HepG2 (cell line): Measurements from ENCODE around the gene UNC93A. TPM values are rescaled to one million over a fixed set of nuclear protein-coding genes. Genes with fewer than 3 reads are reported as not detected.

ENCODE experiments used
- ARID3A ChIP-seq: IDR thresholded peaks from 2 replicates; pipeline ENCODE4 v1.6.1; 2012; ENCODE audit warnings: low read depth, low read length, improper control_type of control experiment
- ATM ChIP-seq: fragments of 450-650 bp; IDR thresholded peaks from 2 replicates; pipeline ENCODE4 v1.7.1; 2017; ENCODE audit warnings: mild to moderate bottlenecking, borderline replicate concordance
- CAMTA2 ChIP-seq: sonication (generic); formaldehyde crosslinking; IDR thresholded peaks from 2 replicates; pipeline ENCODE4 v1.4.0; 2020; ENCODE audit warnings: mild to moderate bottlenecking, missing genetic modification reagents, borderline replicate concordance
- ETV6 ChIP-seq: sonication (generic); formaldehyde crosslinking; conservative IDR thresholded peaks from 2 replicates; pipeline ENCODE4 v1.4.0; 2020; ENCODE audit warnings: missing genetic modification reagents
- MTF1 ChIP-seq: sonication (generic); formaldehyde crosslinking; IDR thresholded peaks from 2 replicates; pipeline ENCODE4 v1.5.0; 2020; ENCODE audit warnings: missing genetic modification reagents
- NFE2L1 ChIP-seq: sonication (generic); formaldehyde crosslinking; IDR thresholded peaks from 2 replicates; pipeline ENCODE4 v1.4.0; 2020; ENCODE audit warnings: missing genetic modification reagents, mild to moderate bottlenecking, borderline replicate concordance
- ONECUT2 ChIP-seq: sonication (generic); formaldehyde crosslinking; IDR thresholded peaks from 2 replicates; pipeline ENCODE4 v1.4.0; 2020; ENCODE audit warnings: missing genetic modification reagents
- PAWR ChIP-seq: sonication (generic); formaldehyde crosslinking; IDR thresholded peaks from 2 replicates; pipeline ENCODE4 v1.4.0; 2020; ENCODE audit warnings: missing genetic modification reagents, mild to moderate bottlenecking, borderline replicate concordance
- ZNF326 ChIP-seq: sonication (generic); formaldehyde crosslinking; IDR thresholded peaks from 2 replicates; pipeline ENCODE4 v1.4.0; 2020; ENCODE audit warnings: missing genetic modification reagents, borderline replicate concordance
- ZNF619 ChIP-seq: sonication (generic); formaldehyde crosslinking; IDR thresholded peaks from 2 replicates; pipeline ENCODE4 v1.4.0; 2020; ENCODE audit warnings: mild to moderate bottlenecking, missing genetic modification reagents
- ZNF639 ChIP-seq: conservative IDR thresholded peaks from 2 replicates; pipeline ENCODE4 v1.6.1; 2018; ENCODE audit warnings: missing genetic modification reagents
- ZNF704 ChIP-seq: sonication (generic); formaldehyde crosslinking; IDR thresholded peaks from 2 replicates; pipeline ENCODE4 v1.8.1; 2023; ENCODE audit warnings: mild to moderate bottlenecking, inconsistent platforms, moderate library complexity, missing genetic modification reagents, borderline replicate concordance
- polyA plus RNA-seq, 8 experiments: library from polyadenylated mRNA; depleted of rRNA in 3 of 8; stranded (reverse) in 7 of 8; unstranded in 1 of 8; fragments of >200 nt; fragmentation: Illumina TruSeq in 4 of 8; extraction: Trizol in 4 of 8; gene quantifications; 2 replicates each; pipeline versions ENCODE4 v1.2.1 to v1.2.3, GENCODE V29; 2011 to 2016; ENCODE audit warnings: low read depth in 4 of 8, missing spikeins in 1 of 8, mixed read lengths in 1 of 8; ENCODE audit not compliant: insufficient read depth in 1 of 8
- total RNA-seq, 5 experiments: library from RNA; depleted of rRNA; stranded (reverse); fragments of >200 nt; fragmentation: Illumina TruSeq; extraction: Trizol; gene quantifications; 2 replicates each; pipeline ENCODE4 v1.2.3, GENCODE V29; 2016; ENCODE audit warnings: low read depth in 1 of 5
- TF ChIP-seq, protein P1 (sequence below): IDR thresholded peaks from 2 replicates; pipeline ENCODE4 v1.6.1; 2016; ENCODE audit warnings: missing compliant biosample characterization, missing genetic modification reagents, borderline replicate concordance
- TF ChIP-seq, protein P2 (sequence below): sonication (generic); formaldehyde crosslinking; IDR thresholded peaks from 2 replicates; pipeline ENCODE4 v1.9.0; 2021; ENCODE audit warnings: missing genetic modification reagents, borderline replicate concordance
- TF ChIP-seq, protein P3 (sequence below): sonication (generic); formaldehyde crosslinking; conservative IDR thresholded peaks from 2 replicates; pipeline ENCODE4 v1.8.0; 2022; ENCODE audit warnings: missing genetic modification reagents
- TF ChIP-seq, protein P4 (sequence below): sonication (generic); formaldehyde crosslinking; IDR thresholded peaks from 2 replicates; pipeline ENCODE4 v1.8.1; 2023; ENCODE audit warnings: mild to moderate bottlenecking, missing genetic modification reagents

UNC93A gene
- total and polyA plus RNA-seq, 2 of the 13 experiments (the other 11 are each of a cell fraction or from before 2014, with no cell fraction given): 11.0 to 42.7 TPM

GRCh38 chr6:167290786-167291622 is at the start of gene UNC93A (continued):
- TF ChIP-seq ONECUT2 (CRISPR knock-in tag): peak; percentile 49; the same call in 1 of the 2 replicates
- TF ChIP-seq ZNF619 (CRISPR knock-in tag): no peak
- no peak for TF ChIP-seq MTF1 (CRISPR knock-in tag)
- no peak for TF ChIP-seq ZNF326 (CRISPR knock-in tag)
- TF ChIP-seq, protein P1, sequence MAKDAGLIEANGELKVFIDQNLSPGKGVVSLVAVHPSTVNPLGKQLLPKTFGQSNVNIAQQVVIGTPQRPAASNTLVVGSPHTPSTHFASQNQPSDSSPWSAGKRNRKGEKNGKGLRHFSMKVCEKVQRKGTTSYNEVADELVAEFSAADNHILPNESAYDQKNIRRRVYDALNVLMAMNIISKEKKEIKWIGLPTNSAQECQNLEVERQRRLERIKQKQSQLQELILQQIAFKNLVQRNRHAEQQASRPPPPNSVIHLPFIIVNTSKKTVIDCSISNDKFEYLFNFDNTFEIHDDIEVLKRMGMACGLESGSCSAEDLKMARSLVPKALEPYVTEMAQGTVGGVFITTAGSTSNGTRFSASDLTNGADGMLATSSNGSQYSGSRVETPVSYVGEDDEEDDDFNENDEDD (CRISPR knock-in tag): no peak
- TF ChIP-seq, protein P2, sequence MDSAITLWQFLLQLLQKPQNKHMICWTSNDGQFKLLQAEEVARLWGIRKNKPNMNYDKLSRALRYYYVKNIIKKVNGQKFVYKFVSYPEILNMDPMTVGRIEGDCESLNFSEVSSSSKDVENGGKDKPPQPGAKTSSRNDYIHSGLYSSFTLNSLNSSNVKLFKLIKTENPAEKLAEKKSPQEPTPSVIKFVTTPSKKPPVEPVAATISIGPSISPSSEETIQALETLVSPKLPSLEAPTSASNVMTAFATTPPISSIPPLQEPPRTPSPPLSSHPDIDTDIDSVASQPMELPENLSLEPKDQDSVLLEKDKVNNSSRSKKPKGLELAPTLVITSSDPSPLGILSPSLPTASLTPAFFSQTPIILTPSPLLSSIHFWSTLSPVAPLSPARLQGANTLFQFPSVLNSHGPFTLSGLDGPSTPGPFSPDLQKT (CRISPR knock-in tag): no peak
- no peak for TF ChIP-seq NFE2L1 (CRISPR knock-in tag)
- no peak; the same call in 1 of the 2 replicates for TF ChIP-seq ETV6 (CRISPR knock-in tag)
- TF ChIP-seq PAWR (CRISPR knock-in tag): no peak
- TF ChIP-seq CAMTA2: no peak
- TF ChIP-seq ZNF639 (CRISPR knock-in tag): no peak
- TF ChIP-seq ATM: no peak
- TF ChIP-seq, protein P3, sequence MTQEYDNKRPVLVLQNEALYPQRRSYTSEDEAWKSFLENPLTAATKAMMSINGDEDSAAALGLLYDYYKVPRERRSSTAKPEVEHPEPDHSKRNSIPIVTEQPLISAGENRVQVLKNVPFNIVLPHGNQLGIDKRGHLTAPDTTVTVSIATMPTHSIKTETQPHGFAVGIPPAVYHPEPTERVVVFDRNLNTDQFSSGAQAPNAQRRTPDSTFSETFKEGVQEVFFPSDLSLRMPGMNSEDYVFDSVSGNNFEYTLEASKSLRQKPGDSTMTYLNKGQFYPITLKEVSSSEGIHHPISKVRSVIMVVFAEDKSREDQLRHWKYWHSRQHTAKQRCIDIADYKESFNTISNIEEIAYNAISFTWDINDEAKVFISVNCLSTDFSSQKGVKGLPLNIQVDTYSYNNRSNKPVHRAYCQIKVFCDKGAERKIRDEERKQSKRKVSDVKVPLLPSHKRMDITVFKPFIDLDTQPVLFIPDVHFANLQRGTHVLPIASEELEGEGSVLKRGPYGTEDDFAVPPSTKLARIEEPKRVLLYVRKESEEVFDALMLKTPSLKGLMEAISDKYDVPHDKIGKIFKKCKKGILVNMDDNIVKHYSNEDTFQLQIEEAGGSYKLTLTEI (CRISPR knock-in tag): no peak
- no peak for TF ChIP-seq ZNF704 (CRISPR knock-in tag)
- TF ChIP-seq ARID3A: peak; percentile 84
- TF ChIP-seq, protein P4, sequence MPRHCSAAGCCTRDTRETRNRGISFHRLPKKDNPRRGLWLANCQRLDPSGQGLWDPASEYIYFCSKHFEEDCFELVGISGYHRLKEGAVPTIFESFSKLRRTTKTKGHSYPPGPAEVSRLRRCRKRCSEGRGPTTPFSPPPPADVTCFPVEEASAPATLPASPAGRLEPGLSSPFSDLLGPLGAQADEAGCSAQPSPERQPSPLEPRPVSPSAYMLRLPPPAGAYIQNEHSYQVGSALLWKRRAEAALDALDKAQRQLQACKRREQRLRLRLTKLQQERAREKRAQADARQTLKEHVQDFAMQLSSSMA (CRISPR knock-in tag): no peak
